HG03565 (cell line): ENCODE data around the gene BTRC.

Experiments
- ATAC-seq: cut with Tn5 transposase; IDR thresholded peaks from one replicate; pipeline ENCODE4 v1.9.1; 2021; ENCODE audit warnings: mild to moderate bottlenecking, moderate library complexity; ENCODE audit not compliant: unreplicated experiment

The BTRC gene

DNA sequence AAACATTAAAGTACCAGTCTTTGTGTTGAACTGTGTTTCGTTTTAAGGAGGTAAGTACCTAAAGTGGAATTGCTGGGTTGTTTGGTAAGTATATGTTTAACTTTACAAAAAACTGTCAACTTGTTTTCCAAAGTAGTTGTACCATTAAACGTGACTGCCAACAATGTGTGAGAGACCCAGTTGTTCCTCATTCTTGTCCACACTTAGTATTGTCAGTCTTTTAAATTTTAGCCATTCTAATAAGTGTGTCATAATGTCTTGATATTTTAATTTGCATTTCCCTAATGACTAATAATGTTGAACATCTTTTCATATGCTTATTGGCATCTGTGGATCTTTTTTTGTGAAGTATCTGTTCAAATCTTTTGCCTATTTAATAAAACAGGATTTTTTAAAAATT, 159.8 kb downstream of the BTRC start:
- ATAC-seq: no peak

DNA sequence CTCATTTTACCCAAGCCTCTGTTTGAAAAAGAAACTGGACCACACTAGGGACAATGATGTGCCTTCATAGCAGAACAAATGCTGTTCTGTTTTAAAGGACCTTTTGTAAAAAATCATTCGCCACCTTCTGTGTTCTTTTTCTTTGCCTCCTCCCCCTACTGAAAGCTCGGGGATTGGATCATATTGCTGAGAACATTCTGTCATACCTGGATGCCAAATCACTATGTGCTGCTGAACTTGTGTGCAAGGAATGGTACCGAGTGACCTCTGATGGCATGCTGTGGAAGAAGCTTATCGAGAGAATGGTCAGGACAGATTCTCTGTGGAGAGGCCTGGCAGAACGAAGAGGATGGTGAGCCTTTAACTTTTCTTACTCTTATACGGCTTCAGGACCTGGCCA, 171.9 kb downstream of the BTRC start:
- no peak for ATAC-seq

DNA sequence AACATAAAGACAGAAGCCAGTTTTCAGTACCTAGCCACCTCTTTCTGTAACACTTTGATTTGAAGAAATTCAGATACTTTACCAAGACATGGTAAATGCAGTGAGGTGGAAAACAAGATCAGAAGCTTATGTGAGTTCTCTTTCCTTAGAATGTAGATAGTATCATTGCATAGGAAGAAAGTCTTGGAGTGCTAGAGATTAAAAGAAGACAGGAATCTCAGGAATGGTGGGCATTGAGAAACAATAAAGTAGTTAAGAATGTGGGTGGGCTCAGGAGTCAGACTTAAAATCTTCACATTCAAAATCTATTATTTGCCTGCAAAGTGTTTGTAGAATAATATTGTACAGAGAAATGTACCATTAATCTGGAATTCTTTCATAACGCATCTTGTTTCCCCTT, 175.2 kb downstream of the BTRC start:
- ATAC-seq: no peak

DNA sequence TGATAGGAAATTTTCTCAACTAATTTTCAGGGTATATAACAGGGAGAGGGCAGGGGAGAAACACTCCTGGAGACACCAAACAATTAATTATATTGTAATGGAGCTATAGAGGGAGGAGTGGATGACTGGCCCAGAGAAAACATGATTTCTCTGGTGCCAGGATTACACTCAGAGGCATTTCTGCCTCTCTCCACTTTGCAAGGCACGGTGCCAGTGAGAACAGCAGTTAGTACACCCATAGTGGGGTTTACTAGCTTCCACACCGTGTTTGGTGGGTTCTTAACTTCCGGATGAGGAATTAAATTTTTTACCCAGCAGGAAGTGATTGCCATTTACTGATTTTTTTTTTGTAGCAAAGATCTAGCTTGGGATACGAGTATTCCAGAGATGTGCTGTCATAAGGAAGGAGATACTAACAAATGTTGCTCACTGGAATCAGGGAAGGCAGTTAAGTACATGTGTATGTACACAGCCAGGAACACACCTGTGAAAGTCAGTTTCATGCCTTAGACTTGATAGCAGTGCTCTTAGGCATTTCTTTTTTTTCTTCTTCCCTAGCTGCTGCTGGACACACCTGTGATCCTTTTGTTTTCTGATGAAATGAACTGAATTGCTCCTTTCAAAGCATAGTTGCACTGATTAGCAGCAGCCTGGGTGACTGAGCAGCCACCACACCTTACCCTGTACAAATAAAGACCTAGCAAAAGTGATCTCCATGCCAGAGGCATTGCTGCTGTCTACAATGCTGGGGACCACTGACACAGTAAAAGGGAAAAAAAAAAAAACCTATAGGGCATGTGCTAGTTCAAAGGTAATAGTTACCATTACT, 176.0 kb downstream of the BTRC start:
- ATAC-seq: no peak

DNA sequence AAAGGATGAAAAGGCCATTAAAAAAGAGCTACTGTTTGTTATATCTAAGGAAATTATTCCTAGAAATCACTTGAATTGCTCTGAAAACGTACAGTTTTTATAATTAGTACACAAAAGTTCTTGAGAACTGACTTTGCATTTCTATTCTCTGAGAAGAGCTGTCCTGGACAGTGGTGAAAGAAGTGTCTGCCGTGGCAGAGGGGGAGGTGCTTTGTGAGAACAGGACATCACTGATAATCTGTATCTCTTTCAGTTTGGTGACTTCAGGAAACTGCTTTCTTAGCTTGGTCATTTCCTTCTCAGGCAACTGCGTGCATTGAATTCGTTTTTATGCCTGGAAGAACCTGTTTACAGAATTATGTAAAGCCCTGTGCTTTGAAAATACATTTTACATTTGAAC, 182.0 kb downstream of the BTRC start:
- no peak for ATAC-seq

DNA sequence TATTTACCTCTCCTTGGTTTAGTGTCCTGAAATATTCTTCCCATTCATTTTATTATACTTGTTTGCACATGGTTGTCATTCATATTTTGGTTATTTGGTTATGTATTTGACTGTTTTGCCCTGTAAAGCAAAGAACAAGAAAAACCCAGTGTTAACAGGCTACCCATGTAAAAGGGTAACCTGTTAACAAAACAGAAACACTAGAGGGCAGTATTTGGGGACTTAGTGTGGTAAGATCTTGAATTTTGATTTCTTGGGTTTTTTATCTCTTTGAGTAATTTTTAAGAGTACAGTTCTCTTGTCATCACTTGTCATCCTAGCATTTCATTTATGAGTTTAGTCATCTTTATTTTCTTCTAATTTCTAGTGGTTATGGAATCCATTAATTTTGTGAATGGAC, 182.8 kb downstream of the BTRC start:
- no peak for ATAC-seq

DNA sequence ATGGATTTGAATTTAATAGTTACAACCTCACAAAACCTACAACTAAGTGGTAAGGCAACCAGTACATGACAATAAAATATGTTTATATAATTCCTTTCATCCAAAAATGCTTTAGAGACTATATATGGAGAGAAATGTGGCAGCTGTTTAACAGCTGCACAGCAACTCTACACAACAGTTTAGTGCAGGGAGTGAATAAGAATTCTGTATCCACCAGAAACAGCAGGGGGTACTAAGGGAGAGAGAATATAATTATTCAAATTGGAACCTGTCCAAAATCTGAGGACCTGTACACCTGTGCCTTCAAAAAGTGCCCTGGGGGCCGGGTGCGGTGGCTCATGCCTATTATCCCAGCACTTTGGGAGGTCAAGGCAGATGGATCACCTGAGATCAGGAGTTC, 184.5 kb downstream of the BTRC start:
- ATAC-seq: no peak

DNA sequence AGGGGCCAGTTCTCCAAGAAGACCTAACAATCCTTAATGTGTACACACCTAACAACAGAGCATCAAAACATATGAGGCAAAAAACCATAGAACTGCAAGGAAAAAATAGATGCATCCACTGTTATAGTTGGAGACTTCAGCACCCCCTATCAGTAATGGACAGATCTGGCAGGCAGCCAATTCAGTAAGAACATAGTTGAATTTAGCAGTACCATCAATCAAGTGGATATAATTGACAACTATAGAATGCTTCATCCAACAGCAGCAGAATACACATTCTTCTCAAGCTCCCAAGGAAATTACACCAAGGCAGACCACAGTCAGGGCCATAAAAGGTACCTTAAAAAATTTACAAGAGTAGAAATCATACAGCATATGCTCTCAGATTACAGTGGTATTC, 191.9 kb downstream of the BTRC start:
- ATAC-seq: no peak

DNA sequence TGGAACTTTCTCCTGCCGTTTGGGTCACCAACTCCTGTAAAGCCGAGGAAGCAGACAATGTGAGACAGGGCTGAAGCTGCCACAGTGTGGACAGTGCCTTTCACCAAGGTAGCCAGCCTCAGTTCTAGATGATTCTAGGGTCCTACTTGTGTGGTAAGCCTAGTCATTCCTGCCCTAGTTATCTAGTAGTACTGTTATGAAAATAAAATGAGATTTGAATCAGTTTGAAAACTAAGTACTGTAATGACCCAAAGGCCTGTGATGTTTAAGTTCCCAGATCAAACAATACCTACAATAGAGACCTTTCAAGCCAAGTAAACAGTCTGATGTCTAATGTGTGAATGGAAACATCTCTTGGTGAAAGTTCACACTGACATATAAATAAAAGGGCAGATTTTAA, 197.0 kb downstream of the BTRC start:
- ATAC-seq: no peak

DNA sequence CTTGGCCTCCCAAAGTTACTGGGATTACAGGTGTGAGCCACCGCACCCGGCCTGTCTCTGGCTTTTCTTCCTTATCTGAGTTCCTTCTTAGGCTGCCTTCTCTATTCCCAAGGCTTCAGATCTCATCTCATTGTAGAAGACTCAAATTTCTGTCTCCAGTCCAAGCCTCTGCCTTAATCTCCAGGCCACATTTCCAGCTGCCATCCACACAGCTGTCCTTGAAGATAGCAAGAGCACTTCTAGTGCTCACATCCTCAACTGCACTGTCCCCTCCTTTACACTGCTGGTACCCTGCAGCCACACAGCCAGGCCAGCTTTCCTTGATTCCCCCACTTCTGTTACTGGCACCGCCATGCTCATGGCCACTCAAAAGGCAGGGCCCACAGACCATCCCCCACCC, 198.5 kb downstream of the BTRC start:
- ATAC-seq: no peak

DNA sequence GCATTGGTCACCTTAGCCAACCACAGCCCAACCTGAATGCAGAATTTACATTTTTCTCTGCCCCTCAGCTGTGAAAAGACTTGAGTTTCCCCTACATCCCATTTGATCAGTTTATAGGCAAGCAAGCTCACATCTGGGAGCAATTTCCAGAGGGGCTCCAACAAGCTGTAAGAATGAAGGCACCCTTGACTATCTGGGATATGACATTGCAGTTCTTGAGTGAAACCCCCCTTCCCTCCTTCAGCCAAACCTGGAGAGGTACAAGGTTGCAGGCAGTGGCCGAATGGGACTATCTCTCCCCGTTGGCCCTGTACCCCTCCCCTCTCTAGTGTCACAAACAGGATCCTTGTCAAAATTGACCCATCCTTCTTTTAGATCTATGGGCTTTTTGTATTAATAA, 203.6 kb downstream of the BTRC start:
- no peak for ATAC-seq

DNA sequence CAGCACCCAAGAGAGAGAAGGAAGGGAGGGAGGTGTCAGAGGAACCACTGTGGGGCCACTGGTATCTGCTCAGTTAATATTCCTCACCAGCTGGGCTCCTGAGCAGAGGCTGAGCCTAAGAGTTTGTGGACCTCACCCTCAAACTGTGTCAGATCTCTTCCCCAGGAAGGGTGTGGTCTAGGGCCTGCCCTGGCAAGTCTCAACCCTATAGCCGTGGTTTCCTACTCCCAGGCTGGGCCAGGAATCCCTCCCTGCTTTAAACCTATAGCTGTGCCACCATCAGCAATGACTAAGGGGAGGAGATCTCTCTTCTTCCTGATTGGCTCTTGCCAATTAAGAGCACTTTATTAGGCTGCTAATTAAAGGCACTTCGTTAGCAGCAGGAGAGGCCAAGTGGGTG, 204.2 kb downstream of the BTRC start:
- ATAC-seq: no peak

DNA sequence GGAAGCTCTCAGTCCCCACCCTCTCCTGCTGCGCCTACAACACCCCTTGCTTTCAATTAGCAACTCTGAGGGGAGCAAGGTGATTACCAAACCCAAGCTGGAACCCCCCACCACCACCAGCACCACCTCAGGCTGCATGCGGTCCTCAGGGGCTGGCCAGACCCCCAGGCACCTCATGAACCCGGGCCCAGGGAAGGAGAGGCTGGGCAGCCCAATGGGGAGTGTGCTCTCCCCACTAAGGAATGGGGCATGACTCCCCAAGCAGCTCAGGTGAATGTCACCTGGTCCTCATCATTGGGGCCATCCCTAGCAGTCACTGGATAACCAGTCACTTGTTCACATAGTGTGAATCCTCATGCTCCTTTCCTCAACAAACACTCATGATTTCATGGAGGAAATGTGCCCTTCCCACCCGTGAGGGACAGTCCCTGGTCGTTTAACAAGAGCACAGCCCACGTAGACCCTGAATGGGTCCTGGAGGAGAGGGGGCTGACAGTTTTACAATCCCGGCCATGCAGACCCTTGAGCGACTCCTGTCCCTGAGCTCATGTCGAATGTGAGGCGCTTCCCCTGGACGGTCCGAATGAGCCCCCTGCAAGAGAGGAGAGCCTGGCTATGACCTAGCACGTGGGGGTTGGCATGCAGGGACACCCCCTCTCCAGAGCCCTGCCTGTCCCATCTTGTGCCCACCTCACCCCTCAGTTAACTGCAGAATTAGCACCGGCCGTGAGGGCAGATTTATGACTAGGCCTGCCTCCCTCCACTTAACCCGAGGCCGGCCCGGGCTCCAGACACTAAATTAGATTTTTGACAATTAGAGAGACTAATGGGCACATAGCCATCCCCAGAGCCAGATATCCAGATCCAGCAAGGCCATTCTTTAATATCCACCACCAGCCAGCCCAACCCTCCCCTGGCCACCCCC, 205.0 kb downstream of the BTRC start:
- no peak for ATAC-seq

DNA sequence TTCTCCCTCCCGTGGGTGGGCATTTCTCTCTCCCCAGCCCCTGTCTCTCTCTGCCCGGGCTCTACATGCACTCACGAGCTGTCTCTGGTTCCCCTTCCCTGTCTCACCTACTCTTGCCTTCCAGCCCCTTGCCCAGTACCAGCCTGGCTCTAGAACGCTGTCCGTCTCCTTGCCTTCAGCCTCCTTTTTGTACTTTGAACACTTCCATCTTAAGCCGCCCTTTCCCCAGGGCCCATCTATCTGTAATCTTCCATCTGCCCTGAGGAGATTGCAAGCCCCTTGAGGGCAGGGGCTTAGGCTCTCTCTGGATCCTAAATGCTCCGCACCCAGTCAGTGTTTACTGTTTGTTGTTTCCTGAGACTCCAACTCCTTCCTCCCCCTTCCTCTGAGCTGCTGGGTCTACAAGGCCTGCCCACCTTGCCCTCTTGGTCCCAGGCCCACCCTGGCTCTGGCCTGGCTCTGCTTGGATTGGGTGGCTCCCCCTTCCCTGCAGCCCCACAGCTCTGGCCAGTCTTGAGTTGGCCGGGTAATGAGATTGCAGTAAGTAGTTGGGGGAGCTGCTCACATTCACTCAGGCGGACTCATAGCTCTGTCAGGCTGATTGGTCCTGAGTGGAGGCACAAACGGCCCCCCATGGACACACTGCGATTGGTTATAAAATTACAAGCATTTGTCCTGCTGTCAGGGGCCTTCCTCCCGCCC, 205.8 kb downstream of the BTRC start:
- ATAC-seq: no peak

DNA sequence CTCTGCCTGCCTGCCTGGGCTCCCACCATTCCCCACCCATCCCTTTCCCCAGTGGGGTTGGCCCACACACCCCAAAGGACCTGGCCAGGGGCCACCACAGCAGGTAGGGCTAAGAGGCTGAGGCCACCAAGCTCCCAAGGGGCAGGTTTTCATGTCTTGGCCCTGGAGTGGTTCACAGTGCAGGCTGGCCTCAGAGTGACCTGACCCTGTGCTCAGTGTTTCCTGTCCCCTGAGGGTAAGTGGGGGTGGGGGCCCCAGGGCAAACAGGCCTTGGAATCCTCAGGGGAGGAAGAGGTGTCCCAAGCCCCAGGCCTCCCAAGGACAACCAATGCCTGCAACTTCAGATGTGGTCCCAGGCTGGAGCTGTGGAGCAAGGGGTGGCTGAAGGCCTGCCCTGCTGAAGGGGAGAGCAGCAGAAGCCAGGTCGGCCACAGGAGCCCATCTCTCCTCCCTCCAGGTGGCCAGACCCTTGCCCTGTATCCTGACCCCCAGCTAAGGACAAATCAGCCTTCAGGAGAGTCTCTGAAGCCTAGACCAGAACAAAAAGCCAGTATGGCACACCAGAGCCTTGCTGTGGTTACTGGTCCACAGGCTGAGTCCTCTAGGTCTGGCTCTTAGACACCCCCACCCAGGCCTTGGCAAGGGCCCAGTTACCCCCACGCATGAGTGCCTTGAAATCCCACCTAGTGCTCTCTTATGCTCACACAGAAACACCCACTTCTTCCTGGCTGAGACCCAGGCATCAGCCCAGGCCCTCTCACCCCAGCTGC, 206.5 kb downstream of the BTRC start:
- no peak for ATAC-seq

DNA sequence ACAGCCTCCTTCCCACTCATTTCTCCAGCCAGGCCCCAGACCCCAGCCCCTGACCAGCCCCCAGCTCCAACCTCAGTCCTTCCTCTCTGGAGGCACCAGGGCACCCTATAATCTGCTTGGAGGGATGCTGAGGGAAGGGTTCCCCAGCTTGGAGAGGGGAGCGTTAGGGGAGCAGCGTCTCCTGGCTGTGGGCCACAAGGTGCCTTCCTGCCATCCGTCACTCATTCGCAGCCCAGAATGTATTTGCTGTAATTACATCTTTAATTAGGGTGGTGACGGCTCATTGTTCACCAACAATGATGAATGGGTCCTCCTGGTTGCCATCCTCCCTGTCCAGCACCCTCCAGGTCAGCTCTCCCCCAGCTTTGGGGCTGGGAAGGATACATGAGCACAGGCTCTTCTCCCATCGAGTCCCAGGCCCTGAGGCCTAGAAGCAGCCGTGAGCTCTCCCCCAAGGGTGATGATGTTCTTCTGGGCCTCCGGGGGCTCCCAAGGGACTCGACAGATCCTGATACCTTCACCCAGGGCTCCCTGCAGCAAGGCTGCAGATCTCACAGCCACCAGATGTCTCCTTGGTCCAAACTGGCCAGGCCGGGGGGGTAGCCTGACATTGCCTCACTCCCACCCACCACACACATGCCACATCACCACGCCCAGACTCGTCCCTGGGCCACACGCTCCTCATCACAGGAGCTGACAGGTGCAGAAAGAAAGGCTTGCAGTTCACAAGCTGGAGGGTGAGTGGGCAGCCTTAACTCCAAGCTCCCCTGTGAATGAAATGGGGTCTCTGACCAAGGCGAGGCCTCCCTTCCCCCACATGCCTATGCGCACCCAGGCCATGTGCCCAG, 207.3 kb downstream of the BTRC start:
- ATAC-seq: no peak

DNA sequence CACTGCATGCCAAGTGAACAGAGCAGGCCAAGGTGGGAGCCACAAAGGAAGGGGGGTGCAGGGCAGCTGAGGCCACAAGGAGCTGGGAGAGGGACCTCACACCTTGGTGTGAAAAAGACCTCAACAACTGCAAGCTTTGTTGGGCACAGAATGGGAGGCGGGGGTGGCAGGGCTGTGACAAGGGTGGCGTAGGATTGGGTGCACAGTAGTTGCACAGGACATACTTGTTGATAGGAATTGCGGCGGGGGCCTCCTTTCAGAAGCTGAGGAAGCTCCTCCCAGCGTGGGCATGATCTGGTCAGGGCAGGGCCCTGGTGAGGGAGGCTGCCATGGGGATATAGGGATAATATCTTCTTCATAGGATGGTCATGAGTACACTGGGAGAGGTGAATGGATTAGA, 208.3 kb downstream of the BTRC start:
- no peak for ATAC-seq

DNA sequence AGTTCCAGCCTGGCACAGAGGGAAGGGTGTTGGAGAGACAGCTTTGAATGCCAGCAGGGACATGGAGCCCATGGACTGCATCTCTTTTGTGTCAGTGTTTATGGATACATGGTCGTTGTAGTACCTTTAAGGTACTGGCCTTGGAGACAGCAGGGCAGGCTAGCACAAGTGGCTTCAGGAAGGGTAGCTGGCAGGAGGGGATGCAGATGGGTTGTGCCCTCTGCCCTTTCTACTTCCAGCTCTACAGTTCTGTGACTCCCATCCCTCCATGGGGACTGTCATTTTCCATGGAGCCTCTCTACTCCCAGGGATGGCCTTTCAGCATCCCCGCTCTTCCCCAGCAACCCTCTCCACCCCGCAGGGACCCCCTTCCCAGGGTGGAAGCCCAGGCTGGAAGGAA, 209.0 kb downstream of the BTRC start:
- ATAC-seq: no peak

DNA sequence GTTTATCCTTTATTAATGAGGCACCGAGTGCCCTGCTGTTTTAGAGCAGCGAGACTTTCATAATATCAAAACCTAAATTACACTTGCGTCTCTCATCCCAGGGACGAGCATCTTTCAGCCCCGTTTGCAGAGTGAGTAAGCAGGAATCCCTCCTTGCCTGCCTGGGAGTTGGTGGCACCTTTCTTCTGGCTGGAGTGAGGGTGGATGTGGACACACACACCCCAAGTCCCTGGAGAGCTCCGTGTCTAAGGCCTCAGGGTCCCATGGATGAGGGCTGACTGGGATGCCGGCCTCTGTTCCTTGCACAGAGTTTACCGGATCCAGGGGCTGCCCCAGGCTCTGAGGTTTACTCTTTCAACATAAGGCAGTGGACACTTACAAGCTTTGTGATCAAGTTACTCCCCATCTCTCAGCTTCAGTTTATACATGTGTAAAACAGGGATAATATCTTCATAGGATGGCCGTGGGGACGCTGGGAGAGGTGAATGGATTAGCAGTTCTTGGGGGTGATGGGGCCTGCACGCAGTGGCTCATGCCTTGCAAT, 209.6 kb downstream of the BTRC start:
- no peak for ATAC-seq
